ENCODE results near the gene SCTR. TPM values are rescaled to one million over a fixed set of nuclear protein-coding genes. Genes with fewer than 3 reads are reported as not detected.
A peak's percentile ranks its signal among the peaks of the same experiment; 100 is the strongest.

The SCTR gene
- total RNA-seq, 1 experiment from 2014 or later = not detected

GRCh38 chr2:119409506-119409905, 114.8 kb downstream of the SCTR start:
- intact Hi-C loops (cut with micrococcal nuclease) = no loop called here
- H3K9me2 ChIP-seq (replicated peaks; ENCODE audit: low read length) = no peaks in the 10 kb centered on the region
- no peaks in the 10 kb centered on the region for H3F3A ChIP-seq (ENCODE audit: low read length, unreplicated experiment)
- no peak overlapping the region for H3K27ac ChIP-seq (ENCODE audit: low read length)
- no peak overlapping the region for H2AFZ ChIP-seq (ENCODE audit: low read length)
- no peaks in the 10 kb centered on the region for H3K36me3 ChIP-seq (ENCODE audit: low read depth, low read length)
- no peaks in the 10 kb centered on the region for H3K4me1 ChIP-seq (ENCODE audit: insufficient read depth, low read length)
- CTCF ChIA-PET = no interaction called here
- H4K20me1 ChIP-seq (ENCODE audit: low read length) = no peaks in the 10 kb centered on the region
- BruUV-seq (replicated peaks) = no TSS peak
- POLR2A ChIA-PET (ENCODE audit: unreplicated experiment) = interaction anchor here (0.5 kb wide), 1 partner anchor 182 kb away, joined by 3 read pairs; no protein-coding TSS in a partner anchor
- DNase-seq (no peak), ATAC-seq (no peak)
- H3K4me2 ChIP-seq (ENCODE audit: low read length) = peak overlapping the region; percentile 27
- H3K4me3 ChIP-seq (ENCODE audit: low read length) = no peak overlapping the region; the same call in 1 of the 2 replicates
- no peak overlapping the region for H3K9ac ChIP-seq (ENCODE audit: low read length)
- H3K27me3 ChIP-seq (ENCODE audit: low read length) = no peaks in the 10 kb centered on the region
- TF ChIP-seq EZH2 (IDR thresholded peaks at IDR 0.05; ENCODE audit: low read length, unreplicated experiment) = no peak
- TF ChIP-seq EZH2phosphoT487 (IDR thresholded peaks at IDR 0.05; ENCODE audit: borderline replicate concordance, low read length) = no peak
- TF ChIP-seq, protein P1, sequence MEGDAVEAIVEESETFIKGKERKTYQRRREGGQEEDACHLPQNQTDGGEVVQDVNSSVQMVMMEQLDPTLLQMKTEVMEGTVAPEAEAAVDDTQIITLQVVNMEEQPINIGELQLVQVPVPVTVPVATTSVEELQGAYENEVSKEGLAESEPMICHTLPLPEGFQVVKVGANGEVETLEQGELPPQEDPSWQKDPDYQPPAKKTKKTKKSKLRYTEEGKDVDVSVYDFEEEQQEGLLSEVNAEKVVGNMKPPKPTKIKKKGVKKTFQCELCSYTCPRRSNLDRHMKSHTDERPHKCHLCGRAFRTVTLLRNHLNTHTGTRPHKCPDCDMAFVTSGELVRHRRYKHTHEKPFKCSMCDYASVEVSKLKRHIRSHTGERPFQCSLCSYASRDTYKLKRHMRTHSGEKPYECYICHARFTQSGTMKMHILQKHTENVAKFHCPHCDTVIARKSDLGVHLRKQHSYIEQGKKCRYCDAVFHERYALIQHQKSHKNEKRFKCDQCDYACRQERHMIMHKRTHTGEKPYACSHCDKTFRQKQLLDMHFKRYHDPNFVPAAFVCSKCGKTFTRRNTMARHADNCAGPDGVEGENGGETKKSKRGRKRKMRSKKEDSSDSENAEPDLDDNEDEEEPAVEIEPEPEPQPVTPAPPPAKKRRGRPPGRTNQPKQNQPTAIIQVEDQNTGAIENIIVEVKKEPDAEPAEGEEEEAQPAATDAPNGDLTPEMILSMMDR (conservative IDR thresholded peaks at IDR 0.05; ENCODE audit: low read depth, low read length) = no peak
- H3K9me3 ChIP-seq (ENCODE audit: low read length) = no peaks in the 10 kb centered on the region
- no peaks in the 10 kb centered on the region for H3K79me2 ChIP-seq (ENCODE audit: low read length)

DNA sequence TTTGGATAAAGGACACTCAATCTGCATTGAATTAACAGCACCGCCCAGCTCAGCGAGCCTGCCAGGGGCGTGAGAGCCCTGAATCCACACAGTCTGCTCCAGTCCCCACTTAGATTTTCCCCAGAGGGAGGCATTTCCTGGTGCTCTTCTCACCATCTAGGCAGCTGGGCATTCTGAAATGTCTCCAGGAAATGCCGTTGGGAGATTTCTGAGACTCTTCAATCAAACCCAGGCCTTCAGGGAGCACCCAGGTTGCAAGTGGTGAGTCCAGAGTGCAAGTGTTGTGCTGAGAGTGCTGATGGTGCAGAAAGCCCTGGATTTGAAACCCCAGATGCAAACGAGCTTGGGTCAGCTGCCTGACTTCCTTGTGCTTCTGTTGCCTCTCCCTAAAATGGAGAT, 116.1 kb downstream of the SCTR start:
- POLR2A ChIA-PET (ENCODE audit: unreplicated experiment) = no interaction called here
- Histone ChIP-seq H2AFZ (ENCODE audit: low read length) (no peak overlapping the region), H3K4me2 (ENCODE audit: low read length) (no peak overlapping the region), H3K9me2 (replicated peaks; ENCODE audit: low read length) (no peaks in the 10 kb centered on the region), H3K9ac (ENCODE audit: low read length) (no peak overlapping the region), H4K20me1 (ENCODE audit: low read length) (no peaks in the 10 kb centered on the region), H3K9me3 (ENCODE audit: low read length) (no peaks in the 10 kb centered on the region), H3K4me1 (ENCODE audit: insufficient read depth, low read length) (no peaks in the 10 kb centered on the region), H3K27me3 (ENCODE audit: low read length) (no peaks in the 10 kb centered on the region), H3F3A (ENCODE audit: low read length, unreplicated experiment) (no peaks in the 10 kb centered on the region), H3K36me3 (ENCODE audit: low read depth, low read length) (no peaks in the 10 kb centered on the region), H3K79me2 (ENCODE audit: low read length) (no peaks in the 10 kb centered on the region), H3K27ac (ENCODE audit: low read length) (no peak overlapping the region), H3K4me3 (ENCODE audit: low read length) (no peak overlapping the region)
- CTCF ChIA-PET = no interaction called here
- DNase-seq = no peak
- BruUV-seq (replicated peaks) = no TSS peak
- TF ChIP-seq EZH2 (IDR thresholded peaks at IDR 0.05; ENCODE audit: low read length, unreplicated experiment) (no peak), EZH2phosphoT487 (IDR thresholded peaks at IDR 0.05; ENCODE audit: borderline replicate concordance, low read length) (no peak)
- TF ChIP-seq, protein P1 (conservative IDR thresholded peaks at IDR 0.05; ENCODE audit: low read depth, low read length) = no peak
- intact Hi-C loops (cut with micrococcal nuclease) = no loop called here
- ATAC-seq = no peak

GRCh38 chr2:119407430-119408220, 116.7 kb downstream of the SCTR start:
- H3K4me2 ChIP-seq (ENCODE audit: low read length) = no peak overlapping the region
- no peaks in the 10 kb centered on the region for H3K79me2 ChIP-seq (ENCODE audit: low read length)
- no peaks in the 10 kb centered on the region for H3K9me3 ChIP-seq (ENCODE audit: low read length)
- ChIA-PET CTCF (no interaction called here), POLR2A (ENCODE audit: unreplicated experiment) (no interaction called here)
- ATAC-seq (peak; percentile 56), DNase-seq (peak; percentile 71)
- H3K9ac ChIP-seq (ENCODE audit: low read length) = no peak overlapping the region
- H3F3A ChIP-seq (ENCODE audit: low read length, unreplicated experiment) = no peaks in the 10 kb centered on the region
- H3K27me3 ChIP-seq (ENCODE audit: low read length) = no peaks in the 10 kb centered on the region
- H2AFZ ChIP-seq (ENCODE audit: low read length) = no peak overlapping the region
- H4K20me1 ChIP-seq (ENCODE audit: low read length) = no peaks in the 10 kb centered on the region
- no peaks in the 10 kb centered on the region for H3K4me1 ChIP-seq (ENCODE audit: insufficient read depth, low read length)
- TF ChIP-seq, protein P1 (conservative IDR thresholded peaks at IDR 0.05; ENCODE audit: low read depth, low read length) = peak; percentile 77
- TF ChIP-seq EZH2 (IDR thresholded peaks at IDR 0.05; ENCODE audit: low read length, unreplicated experiment) = no peak
- TF ChIP-seq EZH2phosphoT487 (IDR thresholded peaks at IDR 0.05; ENCODE audit: borderline replicate concordance, low read length) = no peak
- H3K9me2 ChIP-seq (replicated peaks; ENCODE audit: low read length) = no peaks in the 10 kb centered on the region
- no TSS peak for BruUV-seq (replicated peaks)
- intact Hi-C loops (cut with micrococcal nuclease) = loop anchor here (1.0 kb wide), 2 partner anchors 69 to 253 kb away; no protein-coding TSS in a partner anchor
- H3K36me3 ChIP-seq (ENCODE audit: low read depth, low read length) = no peaks in the 10 kb centered on the region
- no peak overlapping the region for H3K27ac ChIP-seq (ENCODE audit: low read length)
- H3K4me3 ChIP-seq (ENCODE audit: low read length) = no peak overlapping the region
